ENCODE measurements around the gene TTLL11. TPM values are rescaled to one million over a fixed set of nuclear protein-coding genes. Genes with fewer than 3 reads are reported as not detected.
"Not testable (repeated sequence)": the region's sequence is repeated elsewhere in the genome, so short reads cannot be mapped to it uniquely, and the experiment has no call there.

The TTLL11 gene
- total RNA-seq, 1 experiment from 2014 or later: 3.5 TPM

DNA sequence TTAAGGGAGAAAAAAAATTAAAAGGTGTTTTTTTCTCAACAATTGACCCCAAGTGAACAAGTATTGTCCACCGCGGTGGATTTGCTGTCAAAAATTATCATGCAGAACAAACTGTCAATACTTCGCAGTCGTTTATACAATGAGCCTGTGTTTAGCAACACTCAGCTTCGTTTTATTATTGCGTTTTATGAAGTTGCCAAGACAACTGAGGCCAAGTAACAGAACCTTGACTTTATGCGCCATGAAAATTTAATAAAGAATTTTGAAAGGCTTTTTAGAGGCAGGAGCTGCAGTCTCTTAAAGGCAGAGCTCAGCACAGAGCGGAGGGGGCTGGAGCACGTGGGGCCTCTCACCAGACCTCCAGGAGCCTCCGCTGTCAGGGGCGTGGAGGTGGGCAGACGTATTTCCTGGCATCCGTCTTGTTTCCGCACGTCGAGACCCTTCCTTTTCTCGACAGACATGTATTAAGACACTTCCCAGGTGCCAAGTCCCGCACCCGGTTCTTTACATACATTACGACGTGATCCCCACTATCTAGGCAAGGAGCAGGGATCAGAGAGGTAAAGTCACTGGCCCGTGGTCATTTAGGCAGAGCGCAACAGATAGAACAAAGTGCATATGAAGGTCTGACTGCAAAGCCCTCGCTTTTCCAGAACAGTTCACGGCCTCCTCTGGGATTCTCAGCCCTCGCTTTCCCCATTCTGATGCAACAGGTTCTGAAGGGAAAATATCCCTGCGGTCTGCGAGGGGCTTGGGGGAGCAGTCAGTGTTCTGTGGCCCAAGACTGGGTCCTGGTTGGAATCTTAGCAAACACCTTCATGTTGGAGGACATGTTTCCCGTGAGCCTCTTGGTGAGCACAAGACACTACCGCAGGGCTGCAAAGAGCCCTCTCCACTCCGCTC is 277.3 kb downstream of the TTLL11 start:
- no peak for DNase-seq (ENCODE audit: low read depth)

DNA sequence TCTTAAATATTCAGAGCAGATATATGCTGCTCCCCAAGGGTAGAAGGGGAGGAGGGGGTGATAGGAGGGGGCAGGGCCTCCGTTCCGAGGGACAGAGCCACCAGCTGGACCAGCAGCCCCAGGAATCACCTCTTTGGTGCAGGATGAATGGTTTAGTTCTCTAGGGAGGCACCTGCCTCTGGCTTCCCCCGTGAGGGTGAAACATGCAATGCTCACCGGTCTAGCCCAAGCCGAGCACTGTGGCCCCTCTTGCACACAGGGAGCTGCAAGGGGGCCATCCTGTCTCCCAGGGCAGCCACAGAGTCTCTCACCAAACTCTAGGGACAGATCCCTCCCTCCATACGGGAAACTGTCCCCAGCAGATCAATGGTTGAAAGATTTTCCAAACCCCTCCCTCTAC is 278.0 kb downstream of the TTLL11 start:
- no peak for DNase-seq (ENCODE audit: low read depth)

DNA sequence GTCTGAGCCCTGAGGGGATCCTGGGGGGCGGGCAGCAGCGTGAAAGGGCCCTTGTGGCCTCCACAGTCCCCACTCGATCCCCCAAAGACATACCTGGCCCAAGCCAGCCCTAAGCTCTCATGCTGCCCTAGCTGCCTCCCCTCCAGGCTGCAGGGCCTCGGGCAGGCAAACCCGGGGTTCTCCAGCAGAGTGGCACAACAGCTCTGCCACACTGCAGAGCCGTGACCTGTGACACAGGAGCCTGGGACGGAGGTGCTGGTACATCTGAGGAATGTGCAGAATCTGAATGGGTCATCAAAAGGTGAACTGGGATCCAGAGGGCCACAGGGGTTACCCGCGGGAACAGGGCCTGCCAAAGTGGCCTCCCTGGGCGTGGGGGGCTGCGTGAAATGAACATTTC is 278.5 kb downstream of the TTLL11 start:
- no peak for DNase-seq (ENCODE audit: low read depth)

DNA sequence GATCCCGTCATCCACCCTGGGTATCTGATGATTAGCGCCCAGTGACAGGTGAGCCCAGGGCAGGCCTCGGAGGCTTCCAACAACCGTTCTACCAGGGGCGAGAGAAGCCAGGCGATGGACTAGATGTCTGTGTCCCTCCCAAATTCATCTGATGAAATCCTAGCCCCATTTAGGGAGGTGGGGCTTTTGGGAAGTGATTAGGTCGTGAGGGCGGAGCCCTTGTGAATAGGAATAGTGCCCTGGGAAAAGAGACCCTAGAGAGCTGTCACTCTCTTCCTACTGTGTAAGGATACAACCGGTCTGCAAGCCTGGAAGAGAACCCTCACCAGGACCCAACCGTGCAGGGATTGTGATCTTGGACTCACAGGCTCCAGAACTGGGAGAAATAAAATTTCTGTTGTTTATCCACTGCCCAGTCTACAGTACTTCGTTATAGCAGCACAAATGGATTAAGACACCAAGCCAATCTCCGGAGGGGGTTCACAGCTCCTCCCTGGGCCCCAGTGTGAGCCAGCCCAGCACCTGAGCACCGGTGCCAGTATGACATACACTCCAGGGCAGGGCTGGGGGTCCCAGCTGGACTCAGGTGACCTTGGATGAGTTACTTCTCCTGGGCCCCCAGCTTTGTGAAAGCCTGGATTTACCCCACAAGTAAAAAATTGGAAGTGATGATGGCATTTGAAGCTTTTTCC is 279.4 kb downstream of the TTLL11 start:
- no peak for DNase-seq (ENCODE audit: low read depth)

DNA sequence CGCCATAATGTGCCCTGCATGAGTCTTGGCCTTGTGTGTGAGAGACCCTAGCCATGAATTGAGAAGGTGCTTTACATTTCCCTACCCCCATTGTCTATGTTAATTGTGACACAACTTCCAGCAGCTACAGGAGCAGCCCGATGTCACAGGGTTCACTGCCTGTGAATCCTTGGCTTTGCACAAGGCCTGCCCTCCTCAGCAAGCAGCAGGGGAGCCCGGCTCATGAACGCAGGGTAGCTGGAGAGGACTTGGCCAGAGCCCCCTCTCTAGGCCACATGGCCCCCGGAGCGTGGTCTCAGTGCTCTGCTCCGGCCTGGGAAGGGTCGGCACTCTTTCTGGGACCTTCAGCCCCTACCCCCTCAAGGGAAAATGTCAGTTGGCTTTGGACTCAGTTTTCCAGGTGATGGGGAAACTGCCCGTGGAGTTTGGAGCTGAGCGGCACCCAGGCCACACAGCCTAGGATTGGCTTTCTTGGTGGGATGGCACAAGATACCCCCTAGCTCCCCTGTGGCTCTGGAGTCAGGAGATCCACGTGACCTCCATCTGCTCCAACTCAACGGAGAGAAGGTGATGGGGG is 280.9 kb downstream of the TTLL11 start:
- no peak for DNase-seq (ENCODE audit: low read depth)

DNA sequence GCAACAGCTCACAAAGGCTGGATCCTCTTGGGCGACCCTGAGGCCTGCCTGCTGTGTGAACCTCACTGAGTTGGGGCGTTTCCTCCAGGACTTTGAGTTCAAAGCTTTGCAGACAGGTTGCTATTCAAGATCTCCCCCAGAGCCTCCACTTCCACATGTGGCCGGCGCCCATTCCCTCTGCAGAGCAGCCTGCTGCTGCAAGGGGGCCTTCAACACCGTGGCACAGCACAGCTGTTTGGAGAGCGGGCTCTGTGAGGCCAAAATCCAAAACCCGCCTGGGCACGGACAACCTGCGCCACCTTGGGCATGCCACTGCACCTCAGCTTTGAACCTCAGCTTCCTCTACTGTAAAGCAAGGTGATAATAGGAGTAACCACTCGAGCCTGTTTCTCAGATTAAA is 281.4 kb downstream of the TTLL11 start:
- no peak for DNase-seq (ENCODE audit: low read depth)

DNA sequence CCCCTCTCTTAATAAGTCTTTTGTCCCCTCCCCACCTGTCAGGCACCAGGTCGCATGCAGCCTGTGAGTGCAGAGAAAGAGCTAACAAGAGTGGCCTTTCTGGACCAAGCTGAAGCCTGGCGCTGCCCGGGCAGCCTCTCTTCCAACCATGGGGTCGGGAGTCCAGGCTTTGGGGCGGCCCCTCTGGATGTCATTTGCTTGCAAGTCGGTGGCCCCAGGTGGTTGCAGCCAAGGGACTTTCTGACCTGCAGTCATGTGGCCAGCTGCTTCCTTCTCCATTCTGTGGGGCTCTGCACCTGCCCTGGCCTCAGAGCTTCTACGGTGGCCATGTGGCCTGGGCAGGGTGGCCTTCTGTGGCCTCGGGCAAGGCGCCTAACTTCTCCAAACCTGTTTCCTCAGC is 282.0 kb downstream of the TTLL11 start:
- DNase-seq (ENCODE audit: low read depth): no peak

DNA sequence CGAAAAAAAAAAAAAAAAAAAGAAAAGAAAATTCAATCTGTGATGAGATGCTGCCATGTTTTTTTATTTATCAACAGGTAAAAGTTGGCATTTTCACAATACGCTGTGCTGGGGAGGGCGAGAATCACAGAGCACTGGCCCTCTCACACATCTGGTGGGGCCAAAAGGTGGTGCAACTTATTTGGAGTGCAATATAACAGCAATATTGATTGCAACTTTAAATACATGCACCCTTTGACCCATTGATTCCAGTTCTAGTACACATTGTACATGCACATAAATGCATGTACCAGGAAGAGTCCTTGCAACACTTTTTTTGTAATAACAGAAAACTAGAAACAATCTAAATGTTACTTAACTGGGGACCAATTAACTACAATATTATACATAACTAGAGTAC is 282.6 kb downstream of the TTLL11 start:
- no peak for DNase-seq (ENCODE audit: low read depth)

DNA sequence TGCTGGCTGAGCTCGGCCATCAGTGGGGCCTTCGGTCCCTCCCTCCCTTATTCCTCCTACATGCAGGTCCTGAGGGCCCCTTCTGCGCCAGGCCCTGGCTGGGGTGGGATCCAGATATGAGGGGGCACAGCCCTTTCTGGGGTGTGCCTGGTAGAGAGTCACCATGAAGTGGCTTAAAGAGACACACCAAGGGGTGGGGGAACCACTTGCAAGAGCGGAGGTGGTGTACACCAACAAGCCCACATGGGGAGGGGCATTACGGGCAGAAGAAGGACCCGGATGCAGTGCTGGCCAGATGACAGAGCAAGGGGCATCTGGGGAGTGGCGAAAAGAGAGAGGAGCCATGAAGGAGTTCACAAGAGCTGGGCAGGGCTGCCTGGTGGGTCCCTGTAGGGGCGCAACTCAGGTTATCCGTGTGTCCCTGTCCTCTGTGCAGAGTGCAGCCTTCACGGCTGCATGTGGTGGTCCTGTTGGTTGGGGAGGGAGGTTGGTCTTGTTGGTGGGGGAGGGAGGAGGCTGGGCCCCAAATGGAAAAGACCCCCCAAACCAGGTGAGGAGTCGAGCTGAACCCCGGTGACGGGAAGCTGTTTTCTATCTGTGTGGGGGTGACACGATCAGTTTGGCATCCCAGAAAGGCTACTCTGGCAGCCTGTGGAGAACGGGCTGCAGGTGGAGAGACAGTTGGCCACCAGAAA is 283.6 kb downstream of the TTLL11 start:
- no peak for DNase-seq (ENCODE audit: low read depth)

DNA sequence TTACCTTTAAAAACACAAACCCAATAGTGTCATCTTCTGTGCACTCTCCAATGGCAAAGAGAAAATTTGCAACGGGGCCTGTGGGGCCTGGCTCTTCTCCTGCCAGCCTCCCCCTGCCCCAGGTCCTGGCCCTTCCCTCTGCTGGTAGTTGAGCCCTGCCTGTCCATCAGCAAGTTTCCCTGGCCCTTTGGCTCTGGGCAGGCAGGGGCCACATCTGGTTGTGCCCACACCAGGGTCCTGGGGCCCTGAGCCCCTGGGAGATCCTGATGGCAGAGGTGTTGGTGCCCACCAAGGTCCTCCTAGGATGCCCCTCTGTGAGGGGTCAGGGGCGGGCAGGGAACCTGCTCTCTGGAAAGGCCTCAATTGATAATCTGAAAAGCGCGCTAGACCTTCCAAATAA is 284.3 kb downstream of the TTLL11 start:
- no peak for DNase-seq (ENCODE audit: low read depth)

DNA sequence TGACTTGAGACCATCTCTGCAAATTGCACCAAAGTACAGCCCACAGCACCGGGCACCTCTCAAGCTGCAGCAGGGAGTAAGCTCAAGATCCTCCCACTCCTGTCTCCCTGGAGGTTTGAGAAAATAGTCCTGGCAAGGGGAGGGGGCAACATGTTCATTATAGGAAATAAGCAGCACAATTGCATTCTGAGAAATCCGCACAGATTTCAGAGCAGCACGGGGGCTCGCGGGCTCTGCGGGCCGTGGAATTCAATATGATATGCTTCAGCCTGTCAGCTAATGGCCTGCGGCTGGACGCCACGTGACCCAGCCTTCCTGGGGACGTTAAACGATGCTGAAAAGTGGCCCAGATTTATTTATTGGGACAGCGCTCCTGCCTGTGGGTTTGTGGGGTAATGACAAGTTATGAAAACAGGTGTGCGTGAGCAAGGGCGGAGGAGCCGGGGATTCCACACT is 285.3 kb downstream of the TTLL11 start:
- DNase-seq (ENCODE audit: low read depth): no peak

DNA sequence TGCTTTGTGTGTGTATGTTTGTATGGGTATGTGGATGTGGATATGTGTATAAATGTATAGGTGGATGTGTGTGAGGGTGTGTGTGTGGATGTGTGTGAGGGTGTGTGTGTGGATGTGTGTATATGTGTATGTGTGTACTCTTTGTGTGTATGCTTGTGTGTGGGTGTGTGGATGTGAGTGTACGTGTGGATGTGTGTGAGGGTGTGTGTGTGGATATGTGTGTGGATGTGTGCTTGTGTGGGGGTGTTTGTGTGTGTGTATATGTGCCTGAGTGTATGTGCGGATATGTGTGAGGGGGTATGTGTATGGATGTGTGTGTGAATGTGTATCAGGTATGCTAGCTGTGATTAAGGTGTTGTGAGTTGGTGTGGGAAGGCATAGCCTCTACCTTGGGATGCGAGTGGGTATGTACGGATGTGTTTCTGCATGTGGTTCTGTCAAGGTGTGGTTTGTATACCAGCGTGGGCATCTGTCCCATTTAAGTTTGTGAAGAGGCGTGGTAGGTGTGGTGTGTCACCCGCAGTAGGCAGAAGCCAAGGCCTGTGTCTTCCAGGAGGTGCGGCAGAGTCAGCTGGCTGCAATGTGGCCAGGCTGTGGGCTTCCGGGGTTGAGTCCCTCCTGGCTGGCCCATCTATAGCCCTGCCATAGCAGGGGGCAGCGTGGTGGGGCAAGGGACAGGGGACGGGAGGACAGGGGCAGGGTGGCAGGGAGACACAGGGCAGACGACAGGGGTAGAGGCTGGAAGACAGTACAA is 285.9 kb downstream of the TTLL11 start:
- no peak for DNase-seq (ENCODE audit: low read depth)

DNA sequence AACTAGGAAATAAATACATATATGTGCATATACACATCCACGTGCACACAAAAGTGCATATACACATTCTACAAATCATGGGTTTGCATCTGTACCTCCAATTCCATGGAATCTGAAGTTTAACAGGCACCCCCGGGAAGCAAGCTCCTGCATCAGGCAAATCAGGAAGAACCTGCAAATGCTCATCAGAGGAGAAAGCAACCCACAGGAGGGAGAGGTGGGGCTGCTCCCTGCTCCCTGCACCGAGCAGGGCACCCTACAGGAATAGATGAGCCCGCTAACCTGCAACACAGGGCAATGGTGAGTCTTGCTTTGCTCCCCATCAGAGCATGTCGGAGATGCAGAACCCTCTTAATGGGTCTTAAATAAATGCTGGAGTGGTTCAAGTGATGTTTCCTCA is 290.4 kb downstream of the TTLL11 start:
- no peak for DNase-seq (ENCODE audit: low read depth)

DNA sequence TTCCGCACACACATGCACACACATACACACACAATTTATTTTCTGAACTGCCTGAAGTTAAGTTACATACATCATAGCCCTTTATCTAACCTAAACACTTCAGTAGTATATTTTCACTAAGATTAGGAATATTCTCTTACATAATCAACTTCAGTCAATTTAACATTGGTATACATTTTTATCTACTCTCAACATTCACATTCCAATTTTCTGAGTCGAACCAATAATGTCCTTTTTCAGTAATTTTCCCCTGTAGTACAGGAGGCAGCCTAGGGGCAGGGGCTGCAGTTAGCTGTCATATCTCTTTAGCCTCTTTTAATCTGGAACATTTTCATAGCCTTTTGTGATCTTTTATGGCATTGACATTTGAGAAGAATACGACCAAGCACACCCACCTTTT is 291.5 kb downstream of the TTLL11 start:
- DNase-seq (ENCODE audit: low read depth): no peak

DNA sequence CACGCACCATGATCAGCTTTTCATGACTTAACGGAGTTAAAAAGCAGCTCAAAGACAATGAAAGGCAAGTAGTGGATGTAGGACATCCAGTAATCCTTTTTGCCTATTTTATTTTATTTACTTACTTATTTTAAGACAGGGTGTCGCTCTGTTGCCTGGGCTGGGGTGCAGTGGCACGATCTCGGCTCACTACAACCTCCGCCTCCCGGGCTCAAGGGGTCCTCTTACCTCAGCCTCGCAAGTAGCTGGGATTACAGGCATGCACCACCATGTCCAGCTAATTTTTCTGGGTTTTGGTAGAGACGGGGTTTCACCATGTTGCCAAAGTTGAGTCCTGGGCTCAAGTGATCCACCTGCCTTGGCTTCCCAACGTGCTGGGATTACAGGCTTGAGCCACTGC is 292.7 kb downstream of the TTLL11 start:
- DNase-seq (ENCODE audit: low read depth): no peak

DNA sequence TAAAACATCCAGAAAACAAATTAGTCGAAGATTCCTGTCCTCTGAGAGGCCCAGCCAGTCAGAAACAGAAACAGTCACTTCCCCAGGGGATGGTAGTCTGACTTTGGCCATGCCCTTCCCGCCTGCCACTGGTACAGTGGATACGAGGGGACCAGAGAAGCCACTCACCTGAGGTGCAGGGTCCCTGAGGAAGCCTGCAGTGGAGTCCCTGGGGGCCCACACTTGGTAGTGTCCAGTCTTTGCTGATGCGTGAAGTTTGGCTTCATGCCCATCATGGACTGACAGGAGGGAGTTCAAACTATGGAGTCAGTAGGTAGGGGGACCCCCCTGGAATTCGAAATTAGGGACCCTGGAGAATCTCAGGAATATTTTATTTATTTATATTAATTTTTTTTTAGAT is 294.2 kb downstream of the TTLL11 start:
- DNase-seq (ENCODE audit: low read depth): no peak

DNA sequence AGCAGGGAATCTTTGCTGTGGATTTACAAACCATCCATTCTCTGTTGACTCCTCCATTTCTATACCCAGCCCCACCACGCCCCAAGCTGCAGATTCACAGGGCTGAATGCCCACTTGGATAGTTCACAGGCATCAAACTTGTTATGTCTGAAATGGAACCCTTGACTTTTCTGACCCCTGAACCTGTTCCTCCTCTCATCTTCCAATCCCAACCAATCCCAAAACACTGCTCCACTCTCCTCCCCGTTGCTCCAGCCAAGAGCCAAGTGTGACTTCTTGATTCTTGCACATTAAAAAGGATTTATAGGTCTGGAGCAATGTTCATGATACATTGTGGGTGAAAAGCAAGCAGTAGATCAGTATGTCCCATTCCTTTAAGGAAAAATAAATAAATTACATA is 296.0 kb downstream of the TTLL11 start:
- DNase-seq (ENCODE audit: low read depth): no peak

DNA sequence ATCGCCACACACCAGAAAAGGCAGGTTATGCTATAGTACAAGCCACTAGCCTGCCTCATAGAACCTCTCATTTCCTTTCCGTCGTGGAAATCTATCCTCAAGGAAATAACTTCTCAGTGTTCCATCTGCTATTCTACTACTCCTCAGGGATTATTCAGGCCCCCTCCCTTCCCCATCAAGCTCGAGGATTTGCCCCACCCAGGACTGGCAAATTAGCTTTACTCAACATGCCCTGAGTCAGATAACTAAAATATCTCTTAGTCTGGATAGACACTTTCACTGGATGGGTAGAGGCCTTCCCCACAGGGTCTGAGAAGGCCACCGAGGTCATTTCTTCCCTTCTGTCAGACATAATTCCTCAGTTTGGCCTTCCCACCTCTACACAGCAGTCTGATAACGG is 298.8 kb downstream of the TTLL11 start:
- not testable (repeated sequence) for DNase-seq (ENCODE audit: low read depth)

DNA sequence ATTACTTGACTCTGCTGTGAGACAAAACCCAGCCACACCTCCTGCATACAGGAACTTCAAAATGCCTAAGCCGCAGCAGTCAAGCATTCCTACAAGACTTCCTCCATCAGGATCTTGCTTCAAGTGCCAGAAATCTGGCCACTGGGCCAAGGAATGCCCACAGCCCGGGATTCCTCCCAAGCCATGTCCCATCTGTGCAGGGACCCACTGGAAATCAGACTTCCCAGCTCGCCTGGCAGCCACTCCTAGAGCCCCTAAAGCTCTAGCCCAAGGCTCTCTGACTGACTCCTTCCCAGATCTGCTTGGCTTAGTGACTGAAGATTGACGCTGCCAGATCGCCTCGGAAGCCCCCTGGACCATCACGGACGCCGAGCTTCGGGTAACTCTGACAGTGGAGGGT is 300.6 kb downstream of the TTLL11 start:
- not testable (repeated sequence) for DNase-seq (ENCODE audit: low read depth)

DNA sequence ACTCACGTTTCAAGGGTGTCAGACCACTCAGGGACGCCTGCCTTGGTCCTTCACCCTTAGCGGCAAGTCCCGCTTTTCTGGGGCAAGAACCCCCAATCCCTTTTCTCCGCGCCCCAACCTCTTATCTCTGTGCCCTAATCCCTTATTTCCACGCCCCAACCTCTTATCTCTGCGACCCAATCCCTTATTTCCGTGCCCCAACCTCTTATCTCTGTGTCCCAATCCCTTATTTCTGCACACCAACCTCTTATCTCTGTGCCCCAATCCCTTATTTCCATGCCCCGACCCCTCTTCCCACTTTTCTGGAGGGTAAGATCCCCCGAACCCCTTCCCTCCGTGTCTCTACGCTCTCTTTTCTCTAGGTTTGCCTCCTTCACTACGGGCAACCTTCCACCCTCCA is 302.3 kb downstream of the TTLL11 start:
- DNase-seq (ENCODE audit: low read depth): no peak

DNA sequence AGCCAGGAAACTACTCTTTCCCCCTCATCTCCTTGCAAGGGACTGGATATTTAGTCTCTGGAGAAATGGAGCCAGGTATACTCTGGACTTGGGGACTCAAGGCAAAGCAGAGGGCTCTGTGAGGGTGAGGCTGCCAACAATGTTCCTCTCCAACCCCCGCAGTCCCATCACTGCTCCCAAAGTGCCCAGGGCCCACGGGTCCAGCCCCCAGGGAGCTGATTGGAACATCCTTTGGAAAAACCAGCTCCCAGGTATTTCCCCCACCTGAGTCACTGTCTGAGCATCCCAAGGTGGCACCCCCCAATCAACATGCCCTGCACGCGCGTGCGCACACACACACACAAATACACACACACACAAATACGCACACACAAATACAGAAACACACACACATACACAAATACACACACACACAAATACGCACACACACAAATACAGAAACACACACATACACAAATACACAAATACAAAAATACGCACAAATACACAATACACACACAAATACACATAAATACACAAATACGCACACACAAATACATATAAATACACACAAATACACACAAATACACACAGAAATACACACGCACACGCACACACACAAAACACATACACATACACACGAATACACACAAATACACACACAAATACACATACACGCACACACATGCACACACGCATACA is 304.3 kb downstream of the TTLL11 start:
- DNase-seq (ENCODE audit: low read depth): no peak
